Stomach smooth muscle (tissue), 2 donors: ENCODE results near the gene CCDC188.

ENCODE experiments used
- H3K27ac ChIP-seq: one replicate; pipeline ENCODE4 v1.7.0; 2013; ENCODE audit warnings: mild to moderate bottlenecking, low read length, inconsistent platforms
- H3K27me3 ChIP-seq, 2 donors: one replicate each; pipeline ENCODE4 v1.7.0; 2013; ENCODE audit warnings: low read length in 2 of 2; ENCODE audit not compliant: insufficient read depth in 2 of 2, control insufficient read depth in 1 of 2
- H3K36me3 ChIP-seq, 2 donors: one replicate each; pipeline ENCODE4 v1.7.0; 2013; ENCODE audit warnings: low read length in 2 of 2; ENCODE audit not compliant: control insufficient read depth in 2 of 2, insufficient read depth in 2 of 2
- H3K4me1 ChIP-seq: one replicate; pipeline ENCODE4 v1.7.0; 2013; ENCODE audit warnings: low read length; ENCODE audit not compliant: control insufficient read depth, insufficient read depth
- H3K4me3 ChIP-seq, 2 donors: one replicate each; pipeline ENCODE4 v1.7.0; 2013; ENCODE audit warnings: low read length in 2 of 2
- H3K9ac ChIP-seq, 2 donors: one replicate each; pipeline ENCODE4 v1.7.0; 2013; ENCODE audit warnings: low read length in 2 of 2, mild to moderate bottlenecking in 1 of 2
- H3K9me3 ChIP-seq, 2 donors: one replicate each; pipeline ENCODE4 v1.7.0; 2013; ENCODE audit warnings: low read length in 2 of 2; ENCODE audit not compliant: control insufficient read depth in 2 of 2
- donor health status: healthy.
- donor health status: Pancreatic carcinoma.

Gene CCDC188

GRCh38 chr22:20116951-20117632 lies 33.8 kb downstream of the CCDC188 start, which contains the start of gene TRMT2A:
TSS of gene TRMT2A (minus strand) at chr22:20117226. CDS start at chr22:20116906, 320 bp downstream.
- Histone ChIP-seq H3K4me3 (peak within 1 kb of the TSS; percentile 71 to 90), H3K9ac (peak within 1 kb of the TSS; percentile 78 to 93), H3K27ac (peak within 1 kb of the TSS; percentile 80), H3K9me3 (no peaks in the 10 kb centered on the region), H3K27me3 (no peaks in the 10 kb centered on the region), H3K36me3 (peaks cover 32 to 33% of the 10 kb centered on the region in 2 donors), H3K4me1 (peaks cover 33% of the 10 kb centered on the region)

- Histone ChIP-seq H3K27ac (peak overlapping the region; percentile 80), H3K4me3 (peak overlapping the region; percentile 71 to 90), H3K9ac (peak overlapping the region; percentile 78 to 93), H3K27me3 (no peaks in the 10 kb centered on the region), H3K9me3 (no peaks in the 10 kb centered on the region), H3K4me1 (peaks cover 35% of the 10 kb centered on the region), H3K36me3 (peaks cover 29 to 32% of the 10 kb centered on the region in 2 donors)
These were observed 34.4 kb downstream of the CCDC188 start for GRCh38 chr22:20116376-20116950.

GRCh38 chr22:20115691-20116375 lies 35.0 kb downstream of the CCDC188 start, which contains the start of gene RANBP1:
TSS of gene RANBP1 (plus strand) at chr22:20116104. CDS start at chr22:20116185, 81 bp downstream.
- Histone ChIP-seq H3K4me3 (peak within 1 kb of the TSS; percentile 71 to 90), H3K4me1 (peaks cover 35% of the 10 kb centered on the region), H3K36me3 (peaks cover 29 to 32% of the 10 kb centered on the region in 2 donors), H3K27me3 (no peaks in the 10 kb centered on the region), H3K9ac (peak within 1 kb of the TSS; percentile 78 to 93), H3K27ac (peak within 1 kb of the TSS; percentile 80), H3K9me3 (no peaks in the 10 kb centered on the region)

DNA sequence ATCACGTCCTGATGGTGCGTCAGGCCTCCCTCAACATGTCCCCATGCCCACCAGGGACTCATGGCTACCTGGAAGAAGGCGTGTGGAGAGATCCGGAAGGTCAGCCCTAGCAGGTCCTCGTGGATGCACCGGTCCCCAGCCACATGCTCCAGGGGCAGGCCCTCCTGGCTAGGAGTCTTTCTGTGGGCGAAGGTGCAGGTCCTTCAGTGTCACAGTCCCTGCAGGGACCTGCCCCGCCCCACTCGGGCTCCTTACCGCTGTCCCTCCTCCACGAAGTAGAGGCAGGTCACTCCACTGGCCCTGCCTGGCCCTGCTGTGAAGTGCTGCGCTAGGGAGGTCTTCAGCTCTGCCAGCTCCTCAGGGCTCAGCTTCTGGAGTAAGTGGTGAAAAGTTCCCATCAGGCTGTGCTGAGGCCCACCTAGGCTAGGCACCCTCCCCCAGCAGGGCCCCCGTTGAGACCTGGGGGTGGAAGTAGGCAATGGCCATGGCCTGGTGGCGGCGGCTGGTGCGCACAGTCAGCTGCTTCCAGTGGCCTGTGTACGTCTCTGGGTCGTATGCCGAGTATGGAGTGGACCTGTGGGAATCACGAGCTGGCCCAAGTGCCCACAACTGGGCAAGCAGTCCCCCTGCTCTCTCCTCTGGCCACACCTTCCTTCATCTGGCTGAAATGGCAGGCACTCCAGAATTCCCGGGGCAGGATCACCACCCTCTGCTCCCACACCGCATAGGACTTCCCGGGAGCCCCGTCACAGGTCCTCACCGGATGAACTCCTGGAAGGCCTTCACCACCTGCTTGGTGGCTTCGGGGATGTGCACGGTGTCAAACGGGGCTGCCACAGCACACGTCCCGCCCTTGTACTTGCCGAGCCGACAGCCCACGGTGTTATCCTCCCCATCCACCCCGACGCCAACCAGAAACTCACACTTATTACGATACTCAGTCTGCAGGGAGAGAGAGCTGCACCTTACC lies 36.1 kb downstream of the CCDC188 start:
- Histone ChIP-seq H3K36me3 (peaks cover 32 to 33% of the 10 kb centered on the region in 2 donors), H3K4me1 (peaks cover 30% of the 10 kb centered on the region), H3K27ac (no peak overlapping the region)

DNA sequence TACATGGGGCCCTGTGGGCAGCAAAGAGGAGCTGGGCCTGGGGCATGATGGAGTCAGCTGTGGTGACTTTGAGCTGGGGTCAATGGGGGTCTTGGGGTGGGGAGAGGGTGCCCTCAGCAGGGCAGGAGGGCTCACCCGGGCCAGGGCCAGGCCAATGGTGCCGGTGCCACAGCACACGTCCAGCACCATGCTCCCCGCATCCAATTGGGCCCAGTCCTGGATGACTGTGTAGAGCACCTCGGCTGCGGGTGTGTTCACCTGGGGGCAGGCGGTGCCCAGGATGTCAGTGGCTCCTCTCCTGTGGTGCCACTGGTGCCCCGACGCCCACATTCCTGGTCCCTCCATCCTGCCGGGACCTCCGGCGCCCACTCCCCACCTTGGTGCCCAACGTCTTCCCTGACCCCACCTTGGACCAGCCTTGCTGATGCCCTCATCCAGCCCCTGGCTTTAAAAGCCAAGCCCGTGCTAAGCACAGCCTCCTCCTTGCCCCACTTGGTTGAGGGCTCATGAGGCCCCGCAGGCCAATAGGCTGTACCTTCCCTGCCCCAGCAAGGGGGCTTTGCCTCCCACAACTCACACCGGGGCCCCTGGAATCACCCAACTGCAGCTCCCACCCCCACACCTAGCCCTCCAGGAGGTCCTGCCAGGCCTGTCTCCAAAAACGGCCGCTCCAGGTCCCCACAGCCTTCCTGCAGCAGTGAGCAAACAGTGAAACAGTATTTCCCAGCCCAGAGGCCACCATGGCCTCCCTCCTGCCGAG lies 37.1 kb downstream of the CCDC188 start:
- H3K27ac ChIP-seq, result no peak overlapping the region
- H3K27me3 ChIP-seq, result no peaks in the 10 kb centered on the region
- no peak overlapping the region for H3K4me3 ChIP-seq
- H3K9me3 ChIP-seq, result no peaks in the 10 kb centered on the region
- H3K4me1 ChIP-seq, result peaks cover 26% of the 10 kb centered on the region
- H3K9ac ChIP-seq, result no peak overlapping the region
- peaks cover 34 to 35% of the 10 kb centered on the region in 2 donors for H3K36me3 ChIP-seq

More for the DNA sequence above, 36.1 kb downstream of the CCDC188 start:
- Histone ChIP-seq H3K27me3 (no peaks in the 10 kb centered on the region), H3K9ac (no peak overlapping the region), H3K4me3 (no peak overlapping the region), H3K9me3 (no peaks in the 10 kb centered on the region)

DNA sequence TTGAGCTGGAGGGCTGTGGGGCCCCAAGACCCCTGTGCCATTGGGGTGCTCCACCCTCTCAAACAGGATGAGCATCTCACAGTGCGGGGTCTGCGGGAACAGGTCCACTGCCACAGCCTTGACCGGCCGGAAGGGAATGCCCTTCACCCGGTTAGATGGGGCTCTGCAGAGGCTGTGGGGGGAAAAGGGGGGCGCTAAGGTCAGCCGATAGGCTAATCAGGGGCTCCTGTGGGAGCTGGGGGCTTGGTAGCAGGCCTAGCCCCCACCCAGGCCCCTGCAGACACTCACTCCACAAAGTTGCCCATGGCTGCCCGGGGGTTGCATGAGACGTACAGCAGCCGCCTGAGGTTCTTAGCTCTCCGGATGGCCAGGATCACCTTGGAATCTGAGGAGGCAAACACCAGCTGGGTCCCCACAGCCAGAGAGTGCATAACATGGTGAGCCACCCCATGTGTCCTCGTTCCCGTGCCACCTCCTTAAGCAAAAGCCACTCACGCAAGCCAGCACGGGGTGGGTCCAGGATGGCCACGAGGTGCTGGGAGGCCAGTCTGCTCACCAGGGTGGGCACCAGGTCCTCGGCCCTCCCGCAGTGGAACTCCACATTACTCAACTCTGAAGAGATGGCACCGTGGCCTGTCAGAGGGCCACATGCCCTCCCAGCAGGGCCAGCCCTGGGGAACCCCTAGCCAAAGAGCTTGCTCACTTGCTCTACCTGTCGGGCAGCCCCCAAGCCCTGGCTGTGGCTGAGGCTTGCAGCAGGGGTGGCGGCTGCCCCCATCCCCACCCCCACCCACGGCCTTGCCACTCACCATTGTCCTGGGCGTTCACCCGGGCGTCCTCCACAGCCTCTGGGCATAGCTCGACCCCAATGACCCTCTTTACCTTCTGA lies 38.0 kb downstream of the CCDC188 start:
- Histone ChIP-seq H3K9ac (no peak overlapping the region), H3K9me3 (no peaks in the 10 kb centered on the region), H3K36me3 (peaks cover 37 to 42% of the 10 kb centered on the region in 2 donors), H3K27ac (peak overlapping the region; percentile 1), H3K4me3 (no peak overlapping the region), H3K27me3 (no peaks in the 10 kb centered on the region), H3K4me1 (peaks cover 21% of the 10 kb centered on the region)

DNA sequence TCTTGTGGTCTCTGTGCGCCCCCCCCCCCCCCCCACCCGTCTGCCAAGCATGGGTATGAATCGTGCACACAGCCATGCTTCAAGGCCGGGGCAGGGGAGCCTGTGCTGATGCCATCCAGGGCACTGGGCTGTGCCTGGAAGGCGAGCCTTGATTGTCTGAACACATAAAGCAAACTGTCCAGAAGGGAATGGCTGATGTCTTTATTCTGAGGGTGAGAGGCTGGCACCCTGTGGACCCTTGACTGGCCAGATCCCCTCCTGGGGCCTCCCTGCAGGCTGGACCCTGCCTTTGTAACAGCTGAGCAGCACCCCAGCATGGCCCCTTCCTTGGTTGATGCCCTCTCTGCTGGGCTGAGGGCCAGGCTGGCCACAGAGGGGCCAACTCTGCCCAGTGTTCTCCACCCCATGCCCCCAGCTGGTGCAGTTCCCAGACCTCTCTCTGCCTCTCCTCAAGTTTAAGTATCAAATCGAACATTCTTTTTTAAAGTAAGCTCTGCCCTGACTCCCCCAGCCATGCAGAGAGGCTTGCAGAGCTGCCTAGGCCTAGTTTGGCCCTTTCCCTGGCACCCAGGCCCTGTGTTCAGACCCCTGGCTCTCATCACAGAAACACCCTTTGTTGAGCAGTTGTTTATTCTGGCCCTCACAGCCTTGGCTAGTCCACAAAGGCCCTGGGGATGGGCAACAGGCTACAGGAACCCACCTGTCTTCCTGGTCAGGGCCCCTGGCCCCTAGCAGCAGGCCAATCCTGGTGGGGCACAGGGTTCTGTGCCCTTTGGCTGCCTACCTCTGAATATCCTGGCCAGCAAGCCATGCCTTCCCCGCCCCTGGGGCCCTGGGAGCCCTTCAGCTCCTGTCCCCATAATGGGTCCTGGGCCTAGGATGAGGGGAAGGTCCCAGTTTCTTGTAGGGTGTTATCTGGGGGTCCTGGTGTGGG lies 38.9 kb downstream of the CCDC188 start:
- Histone ChIP-seq H3K27me3 (no peaks in the 10 kb centered on the region), H3K4me3 (no peak overlapping the region), H3K27ac (no peak overlapping the region), H3K4me1 (peaks cover 18% of the 10 kb centered on the region), H3K9me3 (no peaks in the 10 kb centered on the region), H3K9ac (no peak overlapping the region), H3K36me3 (peaks cover 46 to 51% of the 10 kb centered on the region in 2 donors)

GRCh38 chr22:20111045-20111688 lies 39.7 kb downstream of the CCDC188 start:
- H3K27me3 ChIP-seq, result no peaks in the 10 kb centered on the region
- peaks cover 15% of the 10 kb centered on the region for H3K4me1 ChIP-seq
- H3K27ac ChIP-seq, result no peak overlapping the region
- no peak overlapping the region for H3K9ac ChIP-seq
- no peaks in the 10 kb centered on the region for H3K9me3 ChIP-seq
- peaks cover 53 to 59% of the 10 kb centered on the region in 2 donors for H3K36me3 ChIP-seq
- H3K4me3 ChIP-seq, result no peak overlapping the region
